ENCODE data around the gene TRIM26.
"Not testable (repeated sequence)": the region's sequence is repeated elsewhere in the genome, so short reads cannot be mapped to it uniquely, and the experiment has no call there.

TRIM26 gene

GRCh38 chr6:30165238-30165637 lies 48.0 kb downstream of the TRIM26 start:
- H3K4me3 ChIP-seq (ENCODE audit: low read length); H3K4me1 ChIP-seq (ENCODE audit: control insufficient read depth, insufficient read depth, low read length); H3K36me3 ChIP-seq (ENCODE audit: insufficient read depth, low read length); H3K4me2 ChIP-seq (ENCODE audit: low read length); H3K9ac ChIP-seq (ENCODE audit: low read depth, low read length); H3K9me3 ChIP-seq (replicated peaks; ENCODE audit: low read length): not testable (repeated sequence)
- H3K27me3 ChIP-seq (ENCODE audit: control insufficient read depth, insufficient read depth, low read length) = peaks cover 59% of the 10 kb centered on the region

- H3K27me3 ChIP-seq (ENCODE audit: control insufficient read depth, insufficient read depth, low read length) = peaks cover 55% of the 10 kb centered on the region
Observed at GRCh38 chr6:30164714-30165113, 48.5 kb downstream of the TRIM26 start.

GRCh38 chr6:30163918-30164654 lies 49.1 kb downstream of the TRIM26 start:
- no peaks in the 10 kb centered on the region for H3K4me1 ChIP-seq (ENCODE audit: control insufficient read depth, insufficient read depth, low read length)
- no peak overlapping the region for H3K4me3 ChIP-seq (ENCODE audit: low read length)
- no peaks in the 10 kb centered on the region for H3K9me3 ChIP-seq (replicated peaks; ENCODE audit: low read length)
- no peak overlapping the region for H3K4me2 ChIP-seq (ENCODE audit: low read length)
- no peaks in the 10 kb centered on the region for H3K36me3 ChIP-seq (ENCODE audit: insufficient read depth, low read length)
- H3K9ac ChIP-seq (ENCODE audit: low read depth, low read length) = no peak overlapping the region
- H3K27me3 ChIP-seq (ENCODE audit: control insufficient read depth, insufficient read depth, low read length) = peaks cover 51% of the 10 kb centered on the region

More at GRCh38 chr6:30164714-30165113, 48.5 kb downstream of the TRIM26 start:
- Histone ChIP-seq H3K36me3 (ENCODE audit: insufficient read depth, low read length) (no peaks in the 10 kb centered on the region), H3K4me2 (ENCODE audit: low read length) (no peak overlapping the region), H3K4me3 (ENCODE audit: low read length) (no peak overlapping the region), H3K4me1 (ENCODE audit: control insufficient read depth, insufficient read depth, low read length) (no peaks in the 10 kb centered on the region), H3K9me3 (replicated peaks; ENCODE audit: low read length) (no peaks in the 10 kb centered on the region), H3K9ac (ENCODE audit: low read depth, low read length) (no peak overlapping the region)

- Histone ChIP-seq H3K4me1 (ENCODE audit: control insufficient read depth, insufficient read depth, low read length) (no peaks in the 10 kb centered on the region), H3K4me2 (ENCODE audit: low read length) (no peak within 1 kb of the TSS), H3K9me3 (replicated peaks; ENCODE audit: low read length) (no peaks in the 10 kb centered on the region), H3K27me3 (ENCODE audit: control insufficient read depth, insufficient read depth, low read length) (peaks cover 51% of the 10 kb centered on the region), H3K9ac (ENCODE audit: low read depth, low read length) (no peak within 1 kb of the TSS), H3K4me3 (ENCODE audit: low read length) (no peak within 1 kb of the TSS), H3K36me3 (ENCODE audit: insufficient read depth, low read length) (no peaks in the 10 kb centered on the region)
Observed at GRCh38 chr6:30163090-30163917, 49.9 kb downstream of the TRIM26 start, which contains the start of gene TRIM15. TRIM15 (plus strand) TSS chr6:30163546; CDS start chr6:30163685, 139 bp downstream.

GRCh38 chr6:30162265-30163089 lies 50.7 kb downstream of the TRIM26 start:
- Histone ChIP-seq H3K9me3 (replicated peaks; ENCODE audit: low read length) (no peaks in the 10 kb centered on the region), H3K27me3 (ENCODE audit: control insufficient read depth, insufficient read depth, low read length) (peaks cover 46% of the 10 kb centered on the region), H3K9ac (ENCODE audit: low read depth, low read length) (no peak overlapping the region), H3K4me2 (ENCODE audit: low read length) (no peak overlapping the region), H3K4me3 (ENCODE audit: low read length) (no peak overlapping the region), H3K36me3 (ENCODE audit: insufficient read depth, low read length) (no peaks in the 10 kb centered on the region), H3K4me1 (ENCODE audit: control insufficient read depth, insufficient read depth, low read length) (no peaks in the 10 kb centered on the region)

- peaks cover 5% of the 10 kb centered on the region for H3K4me1 ChIP-seq (ENCODE audit: control insufficient read depth, insufficient read depth, low read length)
- H3K9me3 ChIP-seq (replicated peaks; ENCODE audit: low read length) = no peaks in the 10 kb centered on the region
- no peaks in the 10 kb centered on the region for H3K36me3 ChIP-seq (ENCODE audit: insufficient read depth, low read length)
- H3K27me3 ChIP-seq (ENCODE audit: control insufficient read depth, insufficient read depth, low read length) = peaks cover 36% of the 10 kb centered on the region
- H3K4me2 ChIP-seq (ENCODE audit: low read length) = no peak within 1 kb of the TSS
- no peak within 1 kb of the TSS for H3K4me3 ChIP-seq (ENCODE audit: low read length)
- no peak within 1 kb of the TSS for H3K9ac ChIP-seq (ENCODE audit: low read depth, low read length)
Observed at GRCh38 chr6:30160785-30161531, 52.2 kb downstream of the TRIM26 start, which contains the start of gene TRIM10. TRIM10 (minus strand) TSS chr6:30161211; CDS start chr6:30160858, 353 bp downstream.

- H3K4me2 ChIP-seq (ENCODE audit: low read length) = no peak overlapping the region
- H3K9ac ChIP-seq (ENCODE audit: low read depth, low read length) = no peak overlapping the region
- no peak overlapping the region for H3K4me3 ChIP-seq (ENCODE audit: low read length)
- no peaks in the 10 kb centered on the region for H3K9me3 ChIP-seq (replicated peaks; ENCODE audit: low read length)
- H3K36me3 ChIP-seq (ENCODE audit: insufficient read depth, low read length) = no peaks in the 10 kb centered on the region
- peaks cover 36% of the 10 kb centered on the region for H3K27me3 ChIP-seq (ENCODE audit: control insufficient read depth, insufficient read depth, low read length)
- peaks cover 11% of the 10 kb centered on the region for H3K4me1 ChIP-seq (ENCODE audit: control insufficient read depth, insufficient read depth, low read length)
Observed at GRCh38 chr6:30160008-30160784, 53.0 kb downstream of the TRIM26 start.

GRCh38 chr6:30158475-30159040 lies 54.6 kb downstream of the TRIM26 start:
- no peak overlapping the region for H3K4me2 ChIP-seq (ENCODE audit: low read length)
- no peak overlapping the region for H3K4me3 ChIP-seq (ENCODE audit: low read length)
- H3K27me3 ChIP-seq (ENCODE audit: control insufficient read depth, insufficient read depth, low read length) = peaks cover 34% of the 10 kb centered on the region
- H3K4me1 ChIP-seq (ENCODE audit: control insufficient read depth, insufficient read depth, low read length) = peaks cover 20% of the 10 kb centered on the region
- no peaks in the 10 kb centered on the region for H3K36me3 ChIP-seq (ENCODE audit: insufficient read depth, low read length)
- no peaks in the 10 kb centered on the region for H3K9me3 ChIP-seq (replicated peaks; ENCODE audit: low read length)
- no peak overlapping the region for H3K9ac ChIP-seq (ENCODE audit: low read depth, low read length)

- H3K9ac ChIP-seq (ENCODE audit: low read depth, low read length) = no peak overlapping the region
- no peaks in the 10 kb centered on the region for H3K9me3 ChIP-seq (replicated peaks; ENCODE audit: low read length)
- no peak overlapping the region for H3K4me3 ChIP-seq (ENCODE audit: low read length)
- H3K4me1 ChIP-seq (ENCODE audit: control insufficient read depth, insufficient read depth, low read length) = peaks cover 20% of the 10 kb centered on the region
- H3K27me3 ChIP-seq (ENCODE audit: control insufficient read depth, insufficient read depth, low read length) = peaks cover 33% of the 10 kb centered on the region
- no peak overlapping the region for H3K4me2 ChIP-seq (ENCODE audit: low read length)
- no peaks in the 10 kb centered on the region for H3K36me3 ChIP-seq (ENCODE audit: insufficient read depth, low read length)
Observed at GRCh38 chr6:30157999-30158398, 55.2 kb downstream of the TRIM26 start.

GRCh38 chr6:30157581-30157980 lies 55.6 kb downstream of the TRIM26 start:
- H3K4me2 ChIP-seq (ENCODE audit: low read length) = no peak overlapping the region
- H3K9me3 ChIP-seq (replicated peaks; ENCODE audit: low read length) = no peaks in the 10 kb centered on the region
- H3K4me3 ChIP-seq (ENCODE audit: low read length) = no peak overlapping the region
- no peaks in the 10 kb centered on the region for H3K36me3 ChIP-seq (ENCODE audit: insufficient read depth, low read length)
- H3K27me3 ChIP-seq (ENCODE audit: control insufficient read depth, insufficient read depth, low read length) = peaks cover 36% of the 10 kb centered on the region
- H3K9ac ChIP-seq (ENCODE audit: low read depth, low read length) = no peak overlapping the region
- peaks cover 20% of the 10 kb centered on the region for H3K4me1 ChIP-seq (ENCODE audit: control insufficient read depth, insufficient read depth, low read length)
